Activated T-cell treated with anti-CD3 and anti-CD28 coated beads for 48 hours (primary cell): Measurements from ENCODE around the gene CHTF18.

ENCODE experiments used
- DNase-seq: peaks from one replicate; pipeline ENCODE4 v3.0.0-alpha.2; 2020; ENCODE audit warnings: low read depth

CHTF18 gene

DNA sequence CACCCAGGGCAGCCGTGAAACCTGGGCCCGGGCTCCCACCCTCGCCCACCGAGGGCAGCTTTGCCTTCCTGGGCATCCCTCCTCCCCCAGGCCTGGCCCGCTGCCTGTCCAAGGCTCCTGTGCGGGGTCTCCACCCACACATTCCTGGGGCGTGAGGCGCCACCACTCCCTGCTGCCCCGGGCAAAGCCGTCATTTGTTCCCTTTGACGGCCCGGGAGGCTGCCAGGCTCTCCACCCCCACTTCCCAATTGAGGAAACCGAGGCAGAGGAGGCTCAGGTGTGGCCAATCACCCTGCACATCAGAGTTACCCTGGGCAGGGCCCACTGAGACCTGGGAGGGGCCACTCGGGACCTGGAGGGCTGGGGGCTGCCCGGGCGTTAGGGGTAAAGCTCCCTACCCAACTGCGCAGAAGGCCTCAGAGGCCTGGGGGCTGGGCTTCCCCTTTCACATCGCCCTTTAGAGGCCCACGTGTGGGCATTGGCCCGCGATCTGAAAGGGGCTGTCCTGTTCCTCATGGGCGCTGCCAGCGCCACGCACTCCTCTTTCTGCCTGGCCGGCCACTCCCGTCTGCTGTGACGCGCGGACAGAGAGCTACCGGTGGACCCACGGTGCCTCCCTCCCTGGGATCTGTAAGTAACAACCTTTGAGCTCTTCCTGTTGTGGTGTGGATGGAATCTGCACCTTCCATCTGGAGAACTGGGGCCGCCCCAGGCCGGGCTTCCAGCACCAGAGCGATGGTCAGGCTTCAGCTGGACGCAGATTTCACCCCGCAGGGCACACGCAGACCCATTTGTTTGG, 27.7 kb upstream of the CHTF18 start, which contains the start of gene MSLN:
Gene MSLN (plus strand): TSS at position 190 of the 799 bp plus-strand sequence. CDS start 1,947 bp downstream, outside the sequence.
- no peak for DNase-seq

DNA sequence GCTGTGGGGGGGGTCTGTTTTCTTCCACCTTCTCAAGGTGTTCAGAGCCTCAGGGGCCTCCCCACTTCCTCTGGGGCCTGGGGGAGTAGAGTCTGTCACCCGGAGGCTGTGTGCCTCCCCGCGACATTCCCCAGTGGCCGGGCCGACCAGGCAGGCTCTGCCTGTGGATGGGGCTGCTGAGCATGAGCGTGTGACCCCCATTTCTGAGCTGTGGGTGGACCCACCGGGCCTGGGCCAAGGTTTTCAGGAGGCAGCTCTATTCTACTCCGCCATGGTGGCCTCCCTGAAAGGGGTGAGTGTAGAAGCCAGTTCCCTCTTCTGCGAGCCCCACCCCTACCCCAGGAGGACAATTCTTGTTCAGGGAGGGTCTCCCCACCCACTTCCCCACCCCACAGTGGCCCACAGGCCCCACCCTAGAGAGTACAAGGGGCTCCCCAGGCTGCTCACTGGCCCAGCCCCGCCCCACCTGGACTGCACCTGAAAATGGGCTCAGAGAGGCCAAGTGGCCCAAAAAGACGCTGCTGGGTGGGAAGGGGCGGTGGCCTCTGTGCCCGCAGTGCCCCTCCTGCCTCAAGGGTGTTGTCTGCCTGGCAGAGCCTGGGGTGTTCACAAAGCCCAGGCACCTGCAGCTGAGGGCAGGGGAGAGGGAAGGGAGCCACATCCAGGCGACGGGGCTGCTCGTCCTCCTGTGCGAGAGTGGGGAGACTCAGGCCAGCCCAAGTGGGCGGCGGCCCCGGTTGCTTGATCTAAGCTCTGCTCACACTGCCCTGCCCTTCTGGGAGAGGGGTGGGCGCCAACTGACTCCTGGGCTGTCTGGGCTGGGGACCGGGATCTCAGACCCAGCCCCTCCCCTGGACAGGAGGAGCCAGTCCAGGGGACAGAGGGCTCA, 26.6 kb upstream of the CHTF18 start:
- DNase-seq, result no peak

DNA sequence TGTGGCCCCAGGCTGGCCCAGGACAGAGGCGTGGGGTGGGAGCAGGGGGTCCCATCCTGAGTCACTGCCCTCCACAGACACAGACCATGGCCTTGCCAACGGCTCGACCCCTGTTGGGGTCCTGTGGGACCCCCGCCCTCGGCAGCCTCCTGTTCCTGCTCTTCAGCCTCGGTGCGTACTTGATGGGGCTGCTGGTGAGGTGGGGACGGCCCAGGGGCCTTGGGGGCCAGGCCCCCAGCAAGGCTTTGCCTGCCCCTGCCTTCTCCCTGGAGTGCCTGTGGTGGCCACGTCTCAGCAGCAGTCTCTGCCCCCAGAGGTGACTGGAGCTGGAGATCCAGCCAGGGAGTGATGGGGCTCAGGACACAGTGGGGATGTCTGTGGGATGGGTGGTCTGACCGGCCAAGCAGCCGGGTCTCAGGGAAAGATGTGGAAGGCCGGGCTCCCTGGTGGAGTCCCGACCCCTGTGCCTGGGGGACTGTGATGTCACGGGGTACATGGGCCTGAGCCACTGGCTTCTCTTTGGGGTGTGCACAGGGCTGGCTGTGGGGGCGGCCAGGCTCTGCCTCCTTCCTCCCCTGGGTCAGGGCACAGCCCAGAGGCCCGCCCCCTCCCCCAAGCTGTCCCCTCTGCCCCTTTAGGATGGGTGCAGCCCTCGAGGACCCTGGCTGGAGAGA, 25.7 kb upstream of the CHTF18 start:
- no peak for DNase-seq

DNA sequence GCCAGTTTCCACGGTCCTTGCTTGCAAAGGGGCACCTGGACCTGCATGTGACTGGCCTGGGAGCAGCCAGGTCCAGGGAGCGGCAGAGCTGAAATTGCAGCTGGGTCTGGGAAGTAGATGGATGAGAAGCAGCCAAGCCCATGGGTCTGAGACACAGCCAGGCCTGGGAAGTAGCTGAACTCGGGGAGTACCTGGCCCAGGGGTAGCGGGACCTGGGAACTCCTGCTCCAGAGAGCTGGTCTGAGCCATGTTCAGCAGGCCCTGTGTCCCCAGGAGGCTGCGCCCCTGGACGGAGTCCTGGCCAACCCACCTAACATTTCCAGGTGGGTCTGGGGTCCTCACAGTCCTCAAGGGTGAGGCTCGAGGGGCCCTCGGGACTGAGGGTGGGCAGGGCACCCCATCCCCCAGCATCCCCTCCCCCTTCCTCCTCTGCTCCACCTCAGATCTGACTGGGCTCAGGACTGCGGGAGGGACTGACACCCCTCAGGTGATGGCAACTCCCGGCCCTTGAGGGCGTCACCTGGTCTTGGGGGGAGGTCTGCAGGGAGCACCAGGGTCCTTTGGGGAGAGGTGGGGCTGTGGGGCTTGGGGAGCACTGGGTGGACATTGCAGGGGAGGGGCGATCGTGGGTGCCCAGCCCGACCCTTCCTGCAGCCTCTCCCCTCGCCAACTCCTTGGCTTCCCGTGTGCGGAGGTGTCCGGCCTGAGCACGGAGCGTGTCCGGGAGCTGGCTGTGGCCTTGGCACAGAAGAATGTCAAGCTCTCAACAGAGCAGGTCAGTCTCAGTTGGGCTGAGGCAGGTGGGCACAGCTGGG, 24.8 kb upstream of the CHTF18 start:
- no peak for DNase-seq

DNA sequence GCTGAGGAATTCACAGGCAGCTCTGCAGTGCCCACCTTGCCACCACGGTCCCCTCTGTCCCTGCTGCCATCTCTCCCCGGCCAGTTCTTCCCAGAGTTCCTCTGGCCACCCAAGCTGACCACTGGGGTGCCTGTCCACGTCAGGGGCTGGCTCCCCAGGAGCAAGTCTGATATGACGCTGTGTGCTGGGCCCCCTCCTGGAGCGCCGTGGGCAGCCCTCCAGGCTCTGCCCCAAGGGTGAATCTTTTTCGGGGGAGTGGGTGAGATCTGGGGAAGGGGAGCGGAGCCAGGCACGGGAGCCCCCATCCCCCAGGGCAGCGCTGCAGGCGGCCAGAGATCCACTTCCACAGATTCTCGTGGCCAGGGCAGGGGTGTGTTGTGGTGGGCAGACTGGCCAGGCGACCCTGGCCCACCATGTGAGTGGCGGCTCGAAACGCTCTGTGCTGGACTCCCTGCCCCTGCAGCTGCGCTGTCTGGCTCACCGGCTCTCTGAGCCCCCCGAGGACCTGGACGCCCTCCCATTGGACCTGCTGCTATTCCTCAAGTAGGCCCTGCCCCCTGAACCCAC, 24.2 kb upstream of the CHTF18 start:
- DNase-seq, result no peak

DNA sequence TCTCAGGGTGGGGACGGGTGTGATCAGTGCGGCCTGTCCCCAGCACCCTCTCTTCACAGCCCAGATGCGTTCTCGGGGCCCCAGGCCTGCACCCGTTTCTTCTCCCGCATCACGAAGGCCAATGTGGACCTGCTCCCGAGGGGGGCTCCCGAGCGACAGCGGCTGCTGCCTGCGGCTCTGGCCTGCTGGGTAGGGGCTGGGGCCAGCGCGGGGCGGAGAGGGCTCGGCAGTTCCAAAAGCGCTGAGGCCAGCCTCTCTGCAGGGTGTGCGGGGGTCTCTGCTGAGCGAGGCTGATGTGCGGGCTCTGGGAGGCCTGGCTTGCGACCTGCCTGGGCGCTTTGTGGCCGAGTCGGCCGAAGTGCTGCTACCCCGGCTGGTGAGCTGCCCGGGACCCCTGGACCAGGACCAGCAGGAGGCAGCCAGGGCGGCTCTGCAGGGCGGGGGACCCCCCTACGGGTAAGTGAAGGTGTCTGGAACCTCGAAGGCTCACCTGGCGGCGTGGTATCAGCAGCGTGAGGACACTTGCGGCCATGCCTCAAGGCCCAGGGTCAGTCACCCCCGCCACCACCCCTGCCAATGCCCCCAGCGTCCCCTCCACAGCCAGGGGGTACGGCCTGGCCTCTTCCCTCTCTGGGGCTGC, 23.5 kb upstream of the CHTF18 start:
- DNase-seq, result no peak

DNA sequence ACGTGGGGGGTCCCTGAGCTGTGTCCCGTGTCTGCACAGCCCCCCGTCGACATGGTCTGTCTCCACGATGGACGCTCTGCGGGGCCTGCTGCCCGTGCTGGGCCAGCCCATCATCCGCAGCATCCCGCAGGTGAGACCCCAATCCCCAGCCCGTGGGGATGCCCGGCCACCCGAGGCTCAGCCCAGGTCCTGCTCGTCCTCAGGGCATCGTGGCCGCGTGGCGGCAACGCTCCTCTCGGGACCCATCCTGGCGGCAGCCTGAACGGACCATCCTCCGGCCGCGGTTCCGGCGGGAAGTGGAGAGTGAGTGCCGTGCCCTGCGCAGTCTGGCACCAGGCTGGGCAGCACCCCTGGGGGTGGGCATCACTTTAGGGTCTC, 22.9 kb upstream of the CHTF18 start:
- DNase-seq, result no peak

DNA sequence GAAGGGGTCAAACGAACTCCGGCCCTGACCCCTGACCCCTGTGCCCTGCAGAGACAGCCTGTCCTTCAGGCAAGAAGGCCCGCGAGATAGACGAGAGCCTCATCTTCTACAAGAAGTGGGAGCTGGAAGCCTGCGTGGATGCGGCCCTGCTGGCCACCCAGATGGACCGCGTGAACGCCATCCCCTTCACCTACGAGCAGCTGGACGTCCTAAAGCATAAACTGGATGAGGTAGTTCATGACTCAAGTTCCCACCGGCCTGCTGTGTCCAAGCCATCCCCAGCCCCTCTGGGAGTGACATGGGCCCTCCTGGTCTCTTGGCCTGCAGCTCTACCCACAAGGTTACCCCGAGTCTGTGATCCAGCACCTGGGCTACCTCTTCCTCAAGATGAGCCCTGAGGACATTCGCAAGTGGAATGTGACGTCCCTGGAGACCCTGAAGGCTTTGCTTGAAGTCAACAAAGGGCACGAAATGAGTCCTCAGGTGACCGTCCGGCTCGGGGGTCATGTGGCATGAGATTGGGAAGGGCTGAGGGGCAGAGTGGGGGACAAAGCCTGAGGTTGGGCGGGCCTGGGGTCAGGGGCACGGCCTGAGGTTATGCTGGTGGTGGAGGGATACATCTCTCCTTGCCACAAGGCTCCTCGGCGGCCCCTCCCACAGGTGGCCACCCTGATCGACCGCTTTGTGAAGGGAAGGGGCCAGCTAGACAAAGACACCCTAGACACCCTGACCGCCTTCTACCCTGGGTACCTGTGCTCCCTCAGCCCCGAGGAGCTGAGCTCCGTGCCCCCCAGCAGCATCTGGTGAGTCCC, 22.2 kb upstream of the CHTF18 start:
- no peak for DNase-seq

DNA sequence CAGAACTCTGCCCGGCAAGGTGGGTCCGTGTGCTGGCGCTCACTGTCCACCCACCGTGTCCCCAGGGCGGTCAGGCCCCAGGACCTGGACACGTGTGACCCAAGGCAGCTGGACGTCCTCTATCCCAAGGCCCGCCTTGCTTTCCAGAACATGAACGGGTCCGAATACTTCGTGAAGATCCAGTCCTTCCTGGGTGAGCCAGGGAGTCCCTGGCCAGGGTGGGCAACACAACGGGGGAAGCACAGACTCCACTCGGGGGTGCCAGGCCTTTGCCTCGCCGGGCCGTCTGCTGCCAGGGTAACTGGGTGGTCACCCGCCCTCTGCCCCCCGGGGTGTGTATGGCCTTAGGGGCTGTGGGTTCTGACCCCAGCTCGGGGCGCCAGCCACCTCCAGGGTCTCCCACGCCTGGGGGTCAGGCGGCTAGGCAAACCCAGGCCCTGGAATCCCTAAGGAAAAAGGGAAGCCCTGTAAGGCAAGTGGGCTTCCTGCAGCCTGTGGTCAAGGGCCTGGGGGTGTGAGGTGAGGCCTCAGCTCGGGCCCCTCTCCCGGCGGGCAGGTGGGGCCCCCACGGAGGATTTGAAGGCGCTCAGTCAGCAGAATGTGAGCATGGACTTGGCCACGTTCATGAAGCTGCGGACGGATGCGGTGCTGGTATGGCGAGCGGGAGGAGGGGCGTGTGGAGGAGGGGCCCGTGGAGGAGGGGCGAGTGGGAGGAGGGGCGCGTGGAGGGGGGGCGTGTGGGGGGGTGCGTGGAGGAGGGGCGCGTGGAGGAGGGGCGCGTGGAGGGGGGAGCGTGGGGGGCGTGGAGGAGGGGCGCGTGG, 21.4 kb upstream of the CHTF18 start:
- no peak for DNase-seq

DNA sequence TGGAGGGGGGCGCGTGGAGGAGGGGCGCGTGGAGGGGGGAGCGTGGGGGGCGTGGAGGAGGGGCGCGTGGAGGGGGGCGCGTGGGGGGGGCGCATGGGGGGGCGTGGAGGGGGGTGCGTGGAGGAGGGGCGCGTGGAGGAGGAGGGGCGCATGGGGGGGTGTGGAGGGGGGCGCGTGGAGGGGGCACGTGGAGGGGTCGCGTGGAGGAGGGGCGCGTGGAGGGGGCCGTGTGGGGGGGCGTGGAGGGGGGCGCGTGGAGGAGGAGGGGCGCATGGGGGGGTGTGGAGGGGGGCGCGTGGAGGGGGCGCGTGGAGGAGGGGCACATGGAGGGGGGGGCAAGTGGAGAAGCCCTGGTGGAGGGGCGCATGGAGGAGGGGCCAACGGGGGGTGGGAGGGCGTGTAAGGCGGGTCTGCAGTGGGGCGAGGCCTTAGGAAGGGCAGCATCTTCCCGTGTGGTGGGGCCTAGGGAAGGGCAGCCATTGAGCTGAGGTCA, 20.6 kb upstream of the CHTF18 start:
- DNase-seq, result no peak

DNA sequence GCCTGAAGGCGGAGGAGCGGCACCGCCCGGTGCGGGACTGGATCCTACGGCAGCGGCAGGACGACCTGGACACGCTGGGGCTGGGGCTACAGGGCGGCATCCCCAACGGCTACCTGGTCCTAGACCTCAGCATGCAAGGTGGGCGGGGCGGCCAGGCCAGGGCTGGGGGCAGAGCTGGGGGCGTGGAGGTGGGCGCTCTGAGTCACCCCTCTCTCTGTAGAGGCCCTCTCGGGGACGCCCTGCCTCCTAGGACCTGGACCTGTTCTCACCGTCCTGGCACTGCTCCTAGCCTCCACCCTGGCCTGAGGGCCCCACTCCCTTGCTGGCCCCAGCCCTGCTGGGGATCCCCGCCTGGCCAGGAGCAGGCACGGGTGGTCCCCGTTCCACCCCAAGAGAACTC, 20.0 kb upstream of the CHTF18 start:
- no peak for DNase-seq

DNA sequence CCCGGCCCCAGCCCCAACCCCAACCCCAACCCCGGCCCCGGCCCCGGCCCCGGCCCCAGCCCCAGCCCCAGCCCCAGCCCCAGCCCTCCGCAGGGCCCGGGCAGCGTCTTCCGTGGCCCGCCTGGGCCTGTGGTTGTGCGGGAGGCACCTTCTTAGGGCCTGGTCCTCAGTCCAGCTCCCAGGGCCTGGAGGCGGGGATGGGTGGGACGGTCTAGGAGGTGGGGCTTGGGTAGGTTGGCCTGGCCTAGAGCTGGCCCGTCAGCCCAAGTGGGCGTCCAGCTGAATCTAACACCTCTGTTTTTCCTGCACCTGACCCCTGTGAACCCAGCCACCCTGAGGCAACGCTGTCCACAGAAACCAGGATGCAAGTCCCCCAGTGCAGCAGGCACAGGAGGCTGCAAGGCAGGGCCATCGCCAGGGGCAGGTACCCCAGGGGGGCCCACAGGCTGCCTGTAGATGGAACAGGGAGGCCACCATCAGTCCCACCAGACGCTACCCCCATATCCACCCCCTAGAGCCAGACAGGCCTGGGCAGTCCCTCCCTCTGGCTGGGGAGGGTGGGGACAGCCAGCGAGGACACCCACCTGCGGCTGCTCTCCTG, 19.1 kb upstream of the CHTF18 start:
- no peak for DNase-seq

DNA sequence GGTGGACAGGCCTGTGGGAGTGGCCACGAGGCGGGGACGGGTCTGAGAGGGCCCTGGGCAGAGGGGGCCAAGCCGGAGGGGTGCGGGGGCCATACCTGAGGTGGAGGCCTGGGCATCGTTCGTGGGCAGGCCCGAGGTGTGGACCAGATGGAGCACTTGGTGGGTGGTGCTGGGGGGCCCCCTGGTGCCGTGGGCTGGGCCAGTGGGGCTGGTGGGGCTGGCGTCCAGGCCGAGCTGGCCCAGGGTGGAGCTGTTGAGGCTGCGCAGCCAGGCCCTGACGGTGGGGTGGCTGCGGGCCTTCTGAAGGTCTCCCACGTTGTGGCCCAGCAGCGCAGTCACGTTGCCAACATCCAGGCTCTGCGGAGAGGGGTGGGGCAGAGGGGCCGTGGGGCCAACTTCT, 18.5 kb upstream of the CHTF18 start:
- no peak for DNase-seq

DNA sequence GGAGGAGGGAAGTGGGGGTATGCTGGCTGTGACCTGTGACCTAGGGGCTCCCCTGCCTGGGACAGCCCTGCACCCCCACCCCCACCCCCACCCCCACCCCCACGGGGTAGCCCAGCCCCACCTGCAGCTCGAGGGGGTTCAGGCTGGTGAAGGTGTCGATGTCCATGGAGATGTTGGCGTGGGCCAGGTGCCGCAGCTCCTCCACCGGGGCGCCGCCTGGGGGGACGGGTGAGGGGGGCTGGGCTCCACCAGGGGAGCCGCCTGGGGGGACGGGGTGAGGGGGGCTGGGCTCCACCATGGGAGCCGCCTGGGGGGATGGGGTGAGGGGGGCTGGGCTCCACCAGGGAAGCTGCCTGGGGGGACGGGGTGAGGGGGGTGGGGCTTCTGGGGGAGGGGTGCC, 18.0 kb upstream of the CHTF18 start:
- DNase-seq, result no peak

DNA sequence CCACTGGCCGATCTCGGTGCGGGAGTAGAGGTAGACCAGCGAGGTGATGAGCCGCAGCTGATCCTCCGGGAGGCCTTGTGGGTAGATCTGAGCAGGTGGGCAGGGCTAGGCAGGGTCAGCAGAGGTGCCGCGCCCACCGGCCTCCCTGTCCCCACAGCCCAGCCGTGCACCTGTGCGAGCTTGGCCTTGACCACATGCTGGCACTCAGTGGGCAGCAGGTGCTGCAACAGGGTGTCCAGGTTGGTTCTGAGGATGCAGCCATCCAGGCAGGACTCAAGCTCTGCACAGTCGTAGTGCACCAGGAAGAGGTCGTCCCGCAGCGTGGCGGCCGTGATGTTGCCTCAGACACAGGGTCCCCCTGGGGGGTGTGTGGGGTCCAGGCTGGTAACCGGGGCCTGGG, 15.5 kb upstream of the CHTF18 start:
- no peak for DNase-seq

DNA sequence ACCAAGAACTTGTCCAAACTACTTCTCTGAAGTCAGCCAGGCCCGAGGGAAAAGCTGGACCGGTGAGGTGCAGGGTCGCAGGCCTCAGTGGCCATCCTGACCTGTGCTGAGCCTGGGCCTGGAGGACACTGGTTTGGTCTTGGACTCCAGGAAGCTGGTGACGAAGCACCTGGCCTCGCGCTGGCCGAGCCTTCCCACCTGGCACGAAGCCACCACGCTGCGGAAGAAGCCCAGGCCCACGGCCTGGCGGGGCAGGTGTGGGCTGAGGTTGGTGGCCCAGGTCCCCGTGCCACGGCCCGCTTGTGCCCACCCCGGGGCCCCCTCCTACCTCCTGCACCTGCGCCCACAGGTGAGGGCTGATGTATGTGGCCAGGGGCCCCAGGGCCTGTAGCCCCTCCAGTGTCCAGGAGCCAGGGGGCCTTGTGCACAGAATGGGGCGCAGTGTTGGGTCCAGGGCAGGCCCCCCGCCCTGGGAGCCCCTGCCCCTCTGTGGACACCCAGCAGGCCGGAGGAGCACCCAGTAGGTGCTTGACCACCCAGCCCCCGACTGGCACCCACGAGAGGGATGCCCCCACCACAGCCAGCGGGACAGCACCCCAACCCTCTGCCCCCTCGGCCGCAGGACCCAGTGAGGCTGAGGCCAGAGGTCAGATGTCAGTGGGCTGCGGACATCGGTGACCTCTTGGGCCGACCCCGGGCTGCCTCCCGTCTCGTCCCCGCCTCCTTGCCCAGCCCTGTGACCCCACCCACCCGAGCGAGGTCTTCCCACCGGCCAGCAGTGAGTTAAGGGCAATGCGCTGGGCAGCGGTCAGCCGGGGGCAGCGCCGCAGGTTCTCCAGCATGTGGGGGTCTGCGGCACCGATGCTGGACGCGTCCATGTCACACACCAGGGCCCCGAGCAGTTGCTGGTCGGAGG, 14.1 kb upstream of the CHTF18 start:
- no peak for DNase-seq

DNA sequence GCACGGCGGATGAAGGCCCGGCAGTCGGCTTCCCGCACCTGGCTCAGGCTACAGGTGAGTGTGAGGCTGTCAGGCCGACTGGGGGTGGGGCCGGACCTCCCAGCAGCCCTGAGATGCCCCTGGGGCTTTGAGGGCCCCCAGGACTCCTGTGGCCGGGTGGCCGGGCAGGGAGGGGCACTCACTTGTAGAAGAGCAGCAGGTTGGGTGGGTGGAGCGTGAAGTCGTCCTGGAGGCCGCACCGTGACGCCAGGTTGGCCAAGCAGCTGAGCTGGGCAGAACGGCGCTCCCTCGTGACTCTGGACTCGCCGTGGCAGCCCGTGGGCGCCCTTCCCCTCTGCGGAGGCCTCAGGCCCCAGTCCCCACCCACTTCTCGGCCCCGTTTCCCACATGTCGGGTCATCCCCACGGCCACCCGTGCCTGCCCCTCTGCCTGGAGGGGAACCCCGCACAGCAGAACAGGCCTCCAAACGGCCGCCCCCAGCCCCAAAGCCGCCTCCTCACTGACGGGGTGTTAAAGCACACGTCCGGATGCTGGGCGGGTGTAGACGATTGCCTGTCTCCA, 13.1 kb upstream of the CHTF18 start:
- no peak for DNase-seq
